Measurements from ENCODE around the gene TBXA2R.
"Not testable (repeated sequence)": the region's sequence is repeated elsewhere in the genome, so short reads cannot be mapped to it uniquely, and the experiment has no call there.

The TBXA2R gene

GRCh38 chr19:3585301-3586126 is 21.2 kb downstream of the TBXA2R start, which contains the start of gene GIPC3:
GIPC3 (plus strand) TSS chr19:3585478; CDS start chr19:3585598, 120 bp downstream.
- Histone ChIP-seq H4K20me1 (ENCODE audit: insufficient read depth, low read length, poor library complexity, severe bottlenecking) (no peaks in the 10 kb centered on the region), H3K4me3 (ENCODE audit: low read length, poor library complexity, severe bottlenecking) (no peak within 1 kb of the TSS), H3K9me2 (replicated peaks; ENCODE audit: low read depth, low read length) (no peaks in the 10 kb centered on the region), H3K36me3 (ENCODE audit: insufficient read depth, low read length) (no peaks in the 10 kb centered on the region), H2AFZ (ENCODE audit: low read length) (no peak within 1 kb of the TSS), H3K27me3 (ENCODE audit: insufficient read depth, low read length, poor library complexity, severe bottlenecking) (no peaks in the 10 kb centered on the region), H3K79me2 (ENCODE audit: insufficient read depth, low read length) (no peaks in the 10 kb centered on the region), H3K4me2 (ENCODE audit: low read depth, low read length, poor library complexity, severe bottlenecking) (no peak within 1 kb of the TSS), H3F3A (ENCODE audit: low read depth) (no peaks in the 10 kb centered on the region), H3K4me1 (ENCODE audit: insufficient read depth, low read length, poor library complexity, severe bottlenecking) (no peaks in the 10 kb centered on the region), H3K9ac (ENCODE audit: low read depth, low read length, poor library complexity, severe bottlenecking) (no peak within 1 kb of the TSS), H3K9me3 (ENCODE audit: insufficient read depth, low read depth, low read length) (no peaks in the 10 kb centered on the region)
- no peak for TF ChIP-seq EZH2phosphoT487 (IDR thresholded peaks at IDR 0.05; ENCODE audit: borderline replicate concordance)

- H3K9me3 ChIP-seq (ENCODE audit: insufficient read depth, low read depth, low read length); H3F3A ChIP-seq (ENCODE audit: low read depth); H3K79me2 ChIP-seq (ENCODE audit: insufficient read depth, low read length); H2AFZ ChIP-seq (ENCODE audit: low read length); H3K4me2 ChIP-seq (ENCODE audit: low read depth, low read length, poor library complexity, severe bottlenecking); H3K4me1 ChIP-seq (ENCODE audit: insufficient read depth, low read length, poor library complexity, severe bottlenecking); H3K9ac ChIP-seq (ENCODE audit: low read depth, low read length, poor library complexity, severe bottlenecking); H3K36me3 ChIP-seq (ENCODE audit: insufficient read depth, low read length); H3K4me3 ChIP-seq (ENCODE audit: low read length, poor library complexity, severe bottlenecking); H3K27me3 ChIP-seq (ENCODE audit: insufficient read depth, low read length, poor library complexity, severe bottlenecking); H3K9me2 ChIP-seq (replicated peaks; ENCODE audit: low read depth, low read length); H4K20me1 ChIP-seq (ENCODE audit: insufficient read depth, low read length, poor library complexity, severe bottlenecking): not testable (repeated sequence)
These were observed 22.5 kb downstream of the TBXA2R start for GRCh38 chr19:3584036-3584802.

- not testable (repeated sequence) for H2AFZ ChIP-seq (ENCODE audit: low read length); H3K36me3 ChIP-seq (ENCODE audit: insufficient read depth, low read length); H3K4me2 ChIP-seq (ENCODE audit: low read depth, low read length, poor library complexity, severe bottlenecking); H3K9me3 ChIP-seq (ENCODE audit: insufficient read depth, low read depth, low read length); H3K4me3 ChIP-seq (ENCODE audit: low read length, poor library complexity, severe bottlenecking); H3K4me1 ChIP-seq (ENCODE audit: insufficient read depth, low read length, poor library complexity, severe bottlenecking); H3K27me3 ChIP-seq (ENCODE audit: insufficient read depth, low read length, poor library complexity, severe bottlenecking); H3K9me2 ChIP-seq (replicated peaks; ENCODE audit: low read depth, low read length); H4K20me1 ChIP-seq (ENCODE audit: insufficient read depth, low read length, poor library complexity, severe bottlenecking); H3K79me2 ChIP-seq (ENCODE audit: insufficient read depth, low read length); H3K9ac ChIP-seq (ENCODE audit: low read depth, low read length, poor library complexity, severe bottlenecking); H3F3A ChIP-seq (ENCODE audit: low read depth)
These were observed 24.9 kb downstream of the TBXA2R start for GRCh38 chr19:3581792-3582191.

- H3K27me3 ChIP-seq (ENCODE audit: insufficient read depth, low read length, poor library complexity, severe bottlenecking), result no peaks in the 10 kb centered on the region
- H4K20me1 ChIP-seq (ENCODE audit: insufficient read depth, low read length, poor library complexity, severe bottlenecking), result no peaks in the 10 kb centered on the region
- no peaks in the 10 kb centered on the region for H3K9me3 ChIP-seq (ENCODE audit: insufficient read depth, low read depth, low read length)
- no peaks in the 10 kb centered on the region for H3K79me2 ChIP-seq (ENCODE audit: insufficient read depth, low read length)
- H3K36me3 ChIP-seq (ENCODE audit: insufficient read depth, low read length), result peaks cover 7% of the 10 kb centered on the region; the same call in 1 of the 2 replicates
- H3K4me3 ChIP-seq (ENCODE audit: low read length, poor library complexity, severe bottlenecking), result no peak overlapping the region
- no peaks in the 10 kb centered on the region for H3K9me2 ChIP-seq (replicated peaks; ENCODE audit: low read depth, low read length)
- H3K4me2 ChIP-seq (ENCODE audit: low read depth, low read length, poor library complexity, severe bottlenecking), result no peak overlapping the region
- no peak overlapping the region for H3K9ac ChIP-seq (ENCODE audit: low read depth, low read length, poor library complexity, severe bottlenecking)
- TF ChIP-seq CTCF (conservative IDR thresholded peaks at IDR 0.05; ENCODE audit: low read length) (no peak), EZH2phosphoT487 (IDR thresholded peaks at IDR 0.05; ENCODE audit: borderline replicate concordance) (no peak)
- 0 out of 2 replicates have a peak, but pooled peaks cover 3% of the 10 kb centered on the region for H3F3A ChIP-seq (ENCODE audit: low read depth)
- no peak overlapping the region for H2AFZ ChIP-seq (ENCODE audit: low read length)
- H3K4me1 ChIP-seq (ENCODE audit: insufficient read depth, low read length, poor library complexity, severe bottlenecking), result no peaks in the 10 kb centered on the region
These were observed 26.3 kb downstream of the TBXA2R start for GRCh38 chr19:3580156-3580934.

Data from Loucy (cell line).